ENCODE measurements around the gene CSTF3.
A peak's percentile ranks its signal among the peaks of the same experiment; 100 is the strongest.
"Not testable (repeated sequence)": the region's sequence is repeated elsewhere in the genome, so short reads cannot be mapped to it uniquely, and the experiment has no call there.

The CSTF3 gene

GRCh38 chr11:33134276-33134675, 27.0 kb downstream of the CSTF3 start:
- H3K4me3 Mint-ChIP-seq = no peak overlapping the region
- H3K36me3 Mint-ChIP-seq = peaks cover 2% of the 10 kb centered on the region
- no peaks in the 10 kb centered on the region for H3K9me3 Mint-ChIP-seq (ENCODE audit: low read depth)
- no peak overlapping the region for H3K27ac Mint-ChIP-seq
- H3K27me3 Mint-ChIP-seq = no peaks in the 10 kb centered on the region
- peaks cover 13% of the 10 kb centered on the region for H3K4me1 Mint-ChIP-seq (ENCODE audit: low read depth)

GRCh38 chr11:33133761-33134160, 27.5 kb downstream of the CSTF3 start:
- Mint-ChIP-seq H3K9me3 (ENCODE audit: low read depth) (no peaks in the 10 kb centered on the region), H3K27me3 (no peaks in the 10 kb centered on the region), H3K4me3 (no peak overlapping the region)

DNA sequence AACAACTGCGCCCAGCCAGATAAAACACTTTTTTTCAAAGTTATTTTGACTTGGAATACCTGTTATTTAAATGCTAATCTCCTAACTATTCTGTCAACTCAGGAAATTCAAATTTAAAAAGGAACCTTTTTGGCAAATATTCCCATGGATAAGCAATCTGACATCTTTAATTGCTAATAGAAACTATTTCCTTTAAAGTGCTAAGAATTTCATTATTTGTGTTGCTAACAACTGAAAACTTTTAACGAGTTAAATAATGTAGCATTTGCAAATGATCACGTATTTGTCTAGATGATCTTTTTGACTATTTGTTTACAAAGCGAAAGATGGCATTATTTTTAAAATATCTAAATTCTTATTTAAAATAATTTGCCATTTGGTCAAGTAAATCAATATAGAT, 28.8 kb downstream of the CSTF3 start:
- H3K27me3 Mint-ChIP-seq = no peaks in the 10 kb centered on the region
- peaks cover 2% of the 10 kb centered on the region for H3K36me3 Mint-ChIP-seq
- no peak overlapping the region for H3K4me3 Mint-ChIP-seq
- no peaks in the 10 kb centered on the region for H3K9me3 Mint-ChIP-seq (ENCODE audit: low read depth)
- no peak overlapping the region for H3K27ac Mint-ChIP-seq
- peaks cover 25% of the 10 kb centered on the region for H3K4me1 Mint-ChIP-seq (ENCODE audit: low read depth)

More at GRCh38 chr11:33133761-33134160, 27.5 kb downstream of the CSTF3 start:
- Mint-ChIP-seq H3K4me1 (ENCODE audit: low read depth) (peaks cover 17% of the 10 kb centered on the region), H3K27ac (no peak overlapping the region), H3K36me3 (peaks cover 2% of the 10 kb centered on the region)

DNA sequence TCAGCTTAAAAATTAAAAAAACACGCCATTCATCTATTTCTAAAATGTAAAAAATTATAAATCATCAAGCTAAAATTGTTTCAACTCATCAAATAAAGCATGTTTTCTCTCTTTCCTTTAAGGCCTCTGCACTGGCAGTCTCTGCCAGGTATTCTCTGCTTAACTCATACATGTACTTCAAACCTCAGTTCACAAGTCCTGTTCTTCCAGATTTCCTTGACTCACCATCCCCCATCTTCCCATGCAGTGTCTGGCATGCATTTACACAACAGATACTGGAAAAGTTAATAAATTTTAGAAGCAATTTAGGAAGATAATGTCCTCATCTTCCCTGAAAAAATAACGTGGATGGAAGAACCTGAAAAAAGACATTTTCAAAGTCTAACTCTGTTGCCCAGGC, 32.5 kb downstream of the CSTF3 start:
- H3K27ac Mint-ChIP-seq = peak overlapping the region; percentile 68
- peaks cover 19% of the 10 kb centered on the region for H3K4me1 Mint-ChIP-seq (ENCODE audit: low read depth)
- H3K4me3 Mint-ChIP-seq = no peak overlapping the region
- no peaks in the 10 kb centered on the region for H3K9me3 Mint-ChIP-seq (ENCODE audit: low read depth)
- no peaks in the 10 kb centered on the region for H3K27me3 Mint-ChIP-seq
- H3K36me3 Mint-ChIP-seq = peaks cover 5% of the 10 kb centered on the region

DNA sequence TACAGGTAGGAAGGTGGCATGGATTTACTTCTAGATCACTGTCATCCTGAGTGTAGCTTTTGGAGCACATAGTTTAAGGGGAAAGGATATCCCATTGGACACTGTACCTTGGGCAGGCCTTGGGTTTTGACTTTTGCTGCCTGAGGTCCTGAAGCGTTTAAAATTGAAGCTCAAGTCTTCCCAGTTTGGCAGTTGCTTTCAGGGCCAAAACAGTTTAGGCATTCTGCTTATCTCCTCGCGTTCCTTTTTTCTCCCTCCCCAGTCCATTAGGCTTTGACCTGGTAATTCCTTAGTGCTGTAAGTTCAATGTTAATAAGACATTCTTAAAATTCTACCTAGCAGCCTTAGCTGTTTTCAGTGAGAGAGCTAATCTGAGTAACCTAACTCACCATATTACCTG, 35.7 kb downstream of the CSTF3 start:
- Mint-ChIP-seq H3K4me1 (ENCODE audit: low read depth) (peaks cover 19% of the 10 kb centered on the region), H3K36me3 (peaks cover 5% of the 10 kb centered on the region), H3K4me3 (no peak overlapping the region), H3K27me3 (no peaks in the 10 kb centered on the region), H3K27ac (no peak overlapping the region), H3K9me3 (ENCODE audit: low read depth) (no peaks in the 10 kb centered on the region)

DNA sequence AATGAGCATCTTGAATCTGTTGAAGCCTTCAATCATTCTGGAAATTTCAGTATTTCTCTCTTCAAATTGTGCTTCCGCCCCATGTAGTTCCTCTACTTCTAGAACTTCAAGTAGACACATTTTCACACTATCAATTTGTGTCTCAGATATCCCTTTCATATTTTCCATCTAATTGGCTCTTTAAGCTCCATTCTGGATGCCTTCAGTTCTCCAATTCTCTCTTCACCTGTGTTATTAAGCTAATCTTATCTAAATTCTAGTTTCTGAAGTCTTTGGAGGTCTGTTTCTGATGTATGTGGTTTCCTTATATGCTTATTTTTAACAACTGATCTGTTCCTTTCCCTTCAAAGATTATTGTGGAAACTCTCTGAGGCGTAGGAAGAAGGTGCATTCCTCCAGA, 36.3 kb downstream of the CSTF3 start:
- no peak overlapping the region for H3K27ac Mint-ChIP-seq
- H3K9me3 Mint-ChIP-seq (ENCODE audit: low read depth) = no peaks in the 10 kb centered on the region
- no peaks in the 10 kb centered on the region for H3K27me3 Mint-ChIP-seq
- peaks cover 5% of the 10 kb centered on the region for H3K36me3 Mint-ChIP-seq
- H3K4me1 Mint-ChIP-seq (ENCODE audit: low read depth) = peaks cover 21% of the 10 kb centered on the region
- H3K4me3 Mint-ChIP-seq = no peak overlapping the region

GRCh38 chr11:33122696-33123095, 38.6 kb downstream of the CSTF3 start:
- H3K36me3 Mint-ChIP-seq; H3K27ac Mint-ChIP-seq; H3K27me3 Mint-ChIP-seq; H3K4me3 Mint-ChIP-seq; H3K9me3 Mint-ChIP-seq (ENCODE audit: low read depth): not testable (repeated sequence)
- H3K4me1 Mint-ChIP-seq (ENCODE audit: low read depth) = peaks cover 10% of the 10 kb centered on the region

DNA sequence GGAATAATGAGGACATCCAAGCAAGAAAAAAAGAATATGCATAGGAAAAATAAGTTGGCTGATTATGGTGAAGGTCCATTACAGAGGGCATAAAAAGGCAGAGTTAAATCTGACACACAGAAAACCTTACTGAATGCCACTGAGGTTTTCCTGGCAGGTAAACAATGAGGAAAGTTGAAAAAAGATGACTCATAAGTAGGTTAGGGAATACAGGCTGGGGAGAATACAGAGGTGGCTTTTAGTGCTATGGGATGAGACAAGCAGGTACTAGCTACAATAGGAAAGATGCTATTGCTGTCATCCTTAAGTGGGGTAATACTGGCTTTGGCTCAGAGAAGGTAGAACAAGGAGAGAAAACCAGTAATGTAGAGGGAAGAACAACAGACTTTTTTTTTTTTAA, 44.7 kb downstream of the CSTF3 start:
- no peaks in the 10 kb centered on the region for H3K27me3 Mint-ChIP-seq
- no peak overlapping the region for H3K4me3 Mint-ChIP-seq

GRCh38 chr11:33110083-33110482, 51.2 kb downstream of the CSTF3 start:
- H3K27me3 Mint-ChIP-seq = no peaks in the 10 kb centered on the region
- no peak overlapping the region for H3K27ac Mint-ChIP-seq
- no peaks in the 10 kb centered on the region for H3K4me1 Mint-ChIP-seq (ENCODE audit: low read depth)
- H3K36me3 Mint-ChIP-seq = peaks cover 5% of the 10 kb centered on the region
- H3K9me3 Mint-ChIP-seq (ENCODE audit: low read depth) = no peaks in the 10 kb centered on the region
- H3K4me3 Mint-ChIP-seq = no peak overlapping the region

More for the DNA sequence above, 44.7 kb downstream of the CSTF3 start:
- H3K4me1 Mint-ChIP-seq (ENCODE audit: low read depth) = peaks cover 2% of the 10 kb centered on the region
- H3K9me3 Mint-ChIP-seq (ENCODE audit: low read depth) = no peaks in the 10 kb centered on the region
- no peak overlapping the region for H3K27ac Mint-ChIP-seq
- H3K36me3 Mint-ChIP-seq = no peaks in the 10 kb centered on the region

DNA sequence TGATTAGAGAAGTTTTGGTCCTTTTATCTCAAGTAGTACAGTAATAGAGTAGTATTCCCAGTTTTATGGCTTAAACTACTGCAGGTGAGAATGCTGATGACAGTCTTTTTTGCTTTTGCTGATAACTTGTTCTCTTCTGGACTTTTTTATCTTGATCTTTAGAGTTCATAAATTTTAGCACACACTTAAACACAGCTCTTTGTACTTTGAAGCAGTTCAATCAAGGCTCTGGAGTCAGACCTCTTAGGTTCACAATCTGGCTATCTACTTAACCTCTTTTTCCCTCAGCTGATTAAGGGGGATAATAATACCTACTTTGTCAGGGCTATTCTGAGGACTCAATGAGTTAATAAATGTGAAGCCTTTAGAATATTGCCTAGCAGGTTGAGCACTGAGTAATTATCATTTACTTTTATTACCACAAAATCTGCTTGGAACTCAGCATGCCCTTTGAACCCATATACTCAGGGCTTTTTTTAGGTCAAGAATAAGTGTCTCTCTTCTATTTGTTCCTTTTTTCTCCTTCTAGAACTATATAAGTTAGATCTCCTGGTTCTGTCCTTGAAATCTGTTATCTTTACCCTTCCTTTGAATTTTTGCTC, 51.9 kb downstream of the CSTF3 start:
- Mint-ChIP-seq H3K9me3 (ENCODE audit: low read depth) (no peaks in the 10 kb centered on the region), H3K4me1 (ENCODE audit: low read depth) (no peaks in the 10 kb centered on the region), H3K27ac (no peak overlapping the region), H3K36me3 (peaks cover 5% of the 10 kb centered on the region), H3K27me3 (no peaks in the 10 kb centered on the region), H3K4me3 (no peak overlapping the region)

DNA sequence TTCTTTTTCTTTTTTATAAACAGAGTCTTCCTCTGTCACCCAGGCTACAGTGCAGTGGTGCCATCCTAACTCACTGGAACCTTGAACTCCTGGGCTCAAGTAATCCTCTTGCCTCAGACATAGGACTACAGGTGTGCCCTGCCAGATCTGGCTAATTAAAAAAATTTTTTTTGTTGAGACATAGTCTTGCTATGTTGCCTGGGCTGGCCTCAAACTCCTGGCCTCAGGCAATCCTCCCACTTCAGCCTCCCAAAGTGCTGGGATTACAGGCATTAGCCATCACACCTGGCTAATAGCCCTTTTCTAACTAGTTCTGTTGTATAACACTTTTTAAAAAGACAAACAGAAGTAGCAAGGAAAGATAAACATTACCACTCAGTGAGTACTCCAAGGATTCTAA, 57.4 kb downstream of the CSTF3 start:
- H3K4me1 Mint-ChIP-seq (ENCODE audit: low read depth) = no peaks in the 10 kb centered on the region
- H3K4me3 Mint-ChIP-seq = no peak overlapping the region
- H3K9me3 Mint-ChIP-seq (ENCODE audit: low read depth) = no peaks in the 10 kb centered on the region
- peaks cover 30% of the 10 kb centered on the region for H3K36me3 Mint-ChIP-seq
- no peaks in the 10 kb centered on the region for H3K27me3 Mint-ChIP-seq
- H3K27ac Mint-ChIP-seq = no peak overlapping the region

DNA sequence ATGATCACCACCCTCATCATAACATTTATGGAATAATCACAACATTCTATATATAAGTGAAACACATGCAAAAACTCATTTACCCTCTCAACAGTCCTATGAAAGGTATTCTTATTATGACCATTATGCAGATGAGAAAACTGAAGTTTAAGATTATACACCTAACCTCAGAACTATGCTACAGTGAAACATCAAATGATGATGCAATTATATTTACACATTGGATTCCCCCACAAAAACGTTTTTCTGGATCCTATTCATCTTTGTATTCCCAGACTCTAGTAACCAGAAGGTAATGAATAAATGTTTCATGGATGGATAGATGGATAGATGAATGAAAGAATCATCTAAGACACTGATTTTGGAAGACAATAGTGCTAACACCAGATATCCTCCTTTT, 67.1 kb downstream of the CSTF3 start:
- Mint-ChIP-seq H3K27me3 (no peaks in the 10 kb centered on the region), H3K4me1 (ENCODE audit: low read depth) (no peaks in the 10 kb centered on the region), H3K27ac (no peak overlapping the region), H3K36me3 (peaks cover 17% of the 10 kb centered on the region), H3K4me3 (no peak overlapping the region), H3K9me3 (ENCODE audit: low read depth) (no peaks in the 10 kb centered on the region)

DNA sequence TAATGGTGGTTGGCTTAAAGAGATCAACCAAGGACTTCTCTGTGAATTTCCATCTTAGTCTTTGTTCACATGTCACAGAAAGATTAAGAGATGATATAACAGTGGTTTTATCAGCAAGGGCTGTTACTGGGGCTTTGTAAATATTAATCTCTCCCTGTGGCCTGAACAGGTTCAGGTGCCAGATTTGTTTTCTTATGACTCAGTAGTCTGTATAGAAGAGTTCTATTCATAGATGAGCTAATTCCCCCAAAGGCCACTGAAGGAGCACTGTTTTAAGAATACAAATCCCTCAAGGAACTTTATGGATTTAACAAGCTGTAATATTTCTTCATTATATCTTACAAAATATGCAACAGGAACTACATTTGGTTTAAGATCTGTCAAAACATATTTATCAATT, 71.5 kb downstream of the CSTF3 start:
- no peak overlapping the region for H3K4me3 Mint-ChIP-seq
- no peaks in the 10 kb centered on the region for H3K4me1 Mint-ChIP-seq (ENCODE audit: low read depth)

DNA sequence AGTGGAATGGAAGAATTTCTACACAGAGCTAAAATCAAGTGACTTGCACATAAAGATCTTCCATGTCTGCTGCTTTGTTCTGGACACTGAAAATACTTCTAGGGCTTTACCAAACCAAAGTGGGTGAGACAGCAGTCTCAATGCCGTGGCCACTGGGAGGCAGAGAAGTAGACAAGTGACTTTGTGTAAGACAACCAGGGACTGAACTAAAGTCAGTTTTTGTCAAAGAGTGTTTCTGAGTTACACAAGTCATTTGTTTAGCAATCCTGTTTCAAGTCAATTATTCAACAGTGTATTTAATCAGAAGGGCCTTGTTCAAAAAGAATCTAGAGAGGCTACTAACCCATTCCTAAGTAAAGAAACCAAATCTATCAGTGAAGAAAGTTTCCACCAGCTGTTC, 75.3 kb downstream of the CSTF3 start:
- no peak overlapping the region for H3K4me3 Mint-ChIP-seq
- H3K27me3 Mint-ChIP-seq = no peaks in the 10 kb centered on the region
- H3K36me3 Mint-ChIP-seq = peaks cover 3% of the 10 kb centered on the region
- no peaks in the 10 kb centered on the region for H3K4me1 Mint-ChIP-seq (ENCODE audit: low read depth)
- no peak overlapping the region for H3K27ac Mint-ChIP-seq
- H3K9me3 Mint-ChIP-seq (ENCODE audit: low read depth) = no peaks in the 10 kb centered on the region

More for the DNA sequence above, 71.5 kb downstream of the CSTF3 start:
- Mint-ChIP-seq H3K36me3 (peaks cover 7% of the 10 kb centered on the region), H3K27me3 (no peaks in the 10 kb centered on the region), H3K27ac (no peak overlapping the region), H3K9me3 (ENCODE audit: low read depth) (no peaks in the 10 kb centered on the region)

DNA sequence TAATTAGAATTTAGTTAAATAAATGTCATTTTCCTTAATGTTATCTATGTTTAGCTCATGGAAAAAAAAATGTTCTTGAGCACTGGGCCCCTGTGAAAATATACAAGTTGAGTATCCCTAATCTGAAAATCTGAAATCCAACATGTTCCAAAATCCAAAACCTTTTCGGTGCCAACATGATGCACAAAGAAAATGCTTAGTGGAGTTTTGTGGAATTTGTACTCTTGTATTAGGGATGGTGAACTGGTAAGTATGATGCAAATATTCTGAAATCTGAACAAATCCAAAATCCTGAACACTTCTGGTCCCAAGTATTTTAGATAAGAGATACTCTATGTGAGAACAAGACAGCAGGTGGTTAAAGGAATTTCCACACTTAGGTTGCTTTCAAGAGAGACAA, 77.4 kb downstream of the CSTF3 start:
- no peak overlapping the region for H3K4me3 Mint-ChIP-seq
- no peaks in the 10 kb centered on the region for H3K9me3 Mint-ChIP-seq (ENCODE audit: low read depth)
- H3K27me3 Mint-ChIP-seq = no peaks in the 10 kb centered on the region
- no peaks in the 10 kb centered on the region for H3K4me1 Mint-ChIP-seq (ENCODE audit: low read depth)
- H3K36me3 Mint-ChIP-seq = peaks cover 3% of the 10 kb centered on the region
- H3K27ac Mint-ChIP-seq = no peak overlapping the region

- Mint-ChIP-seq H3K27ac (no peak overlapping the region), H3K9me3 (ENCODE audit: low read depth) (no peaks in the 10 kb centered on the region), H3K36me3 (peaks cover 26% of the 10 kb centered on the region), H3K27me3 (no peaks in the 10 kb centered on the region), H3K4me1 (ENCODE audit: low read depth) (no peaks in the 10 kb centered on the region), H3K4me3 (no peak overlapping the region)
Observed at GRCh38 chr11:33072465-33072864, 88.8 kb downstream of the CSTF3 start.
